ENCODE data around the gene NMT2. TPM values are rescaled to one million over a fixed set of nuclear protein-coding genes. Genes with fewer than 3 reads are reported as not detected.

The NMT2 gene
- total RNA-seq (2022; extraction: Qiagen RNA extraction; ENCODE audit: low read depth): 18.7 to 24.2 TPM (median 21.5 TPM) in 5 replicates

DNA sequence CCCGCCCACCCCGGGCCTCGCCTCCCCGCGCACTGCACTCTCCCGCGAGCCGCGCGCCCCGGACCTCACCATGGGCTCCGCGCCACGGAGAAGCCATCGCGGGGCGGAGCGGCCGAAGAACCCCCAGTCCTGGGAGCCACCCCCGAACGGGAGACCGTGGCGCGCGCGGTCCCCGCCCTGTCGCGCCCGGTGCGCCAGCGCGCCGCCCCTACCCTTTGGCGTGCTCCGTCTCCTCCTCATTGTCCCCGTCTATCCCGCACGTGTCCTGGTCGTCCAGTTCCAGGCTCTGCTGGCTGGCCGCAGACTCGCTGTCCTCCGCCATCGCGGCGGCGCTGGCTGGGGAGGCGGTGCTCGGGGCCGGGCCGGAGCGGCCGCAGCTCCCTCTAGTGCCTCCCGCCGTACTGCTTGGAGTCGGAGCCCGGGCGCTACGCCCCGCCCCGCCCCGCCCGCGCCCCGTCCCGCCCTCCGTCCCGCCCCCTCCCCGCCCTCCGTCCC lies at the start of gene NMT2:
TSS of gene NMT2 (minus strand) at position 403 of the 495 bp plus-strand sequence. CDS start at position 322, 81 bp downstream.

DNA sequence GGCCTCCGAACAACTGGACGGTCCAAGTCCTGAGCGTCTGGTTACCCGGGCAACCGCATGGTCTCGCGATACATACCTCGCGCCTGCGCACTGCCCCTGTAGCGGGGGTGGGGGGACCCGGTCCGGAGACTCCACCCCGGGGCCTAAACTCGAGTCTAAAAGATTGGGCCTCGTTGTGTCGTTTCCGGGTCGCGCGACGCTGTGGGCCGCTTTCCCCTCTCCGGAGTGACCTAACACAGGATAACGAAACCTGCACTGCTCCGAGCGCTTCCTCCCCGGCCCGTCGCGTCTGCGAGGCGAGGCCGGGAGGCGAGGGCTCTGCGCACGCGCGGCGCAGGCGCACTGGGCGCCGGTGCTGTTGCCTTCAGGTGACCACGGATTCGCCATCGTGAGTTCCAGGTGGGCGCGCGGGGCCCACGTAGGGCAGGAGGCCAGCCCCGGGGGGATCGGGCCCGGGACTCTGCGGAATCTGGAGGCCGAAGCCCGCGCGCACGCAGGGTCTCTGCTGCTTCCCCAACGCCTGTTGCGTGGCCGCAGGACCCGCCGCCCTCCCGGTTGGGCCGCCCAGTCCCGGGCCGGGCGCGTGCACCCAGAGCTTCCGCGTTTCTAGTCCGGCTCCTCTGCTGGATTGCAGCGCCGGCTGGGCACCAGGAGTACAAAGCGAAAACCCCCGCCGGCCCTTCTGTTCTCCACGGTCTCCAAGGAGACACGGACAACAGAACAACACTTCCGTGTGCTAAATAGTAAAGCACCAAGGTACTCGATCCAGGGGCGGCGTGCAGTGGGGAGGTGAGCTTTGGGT lies 71.3 kb downstream of the NMT2 start, which contains the start of gene RPP38:
TSS of gene RPP38 (plus strand) at position 345 of the 802 bp plus-strand sequence. CDS start 5,960 bp downstream, outside the sequence.

DNA sequence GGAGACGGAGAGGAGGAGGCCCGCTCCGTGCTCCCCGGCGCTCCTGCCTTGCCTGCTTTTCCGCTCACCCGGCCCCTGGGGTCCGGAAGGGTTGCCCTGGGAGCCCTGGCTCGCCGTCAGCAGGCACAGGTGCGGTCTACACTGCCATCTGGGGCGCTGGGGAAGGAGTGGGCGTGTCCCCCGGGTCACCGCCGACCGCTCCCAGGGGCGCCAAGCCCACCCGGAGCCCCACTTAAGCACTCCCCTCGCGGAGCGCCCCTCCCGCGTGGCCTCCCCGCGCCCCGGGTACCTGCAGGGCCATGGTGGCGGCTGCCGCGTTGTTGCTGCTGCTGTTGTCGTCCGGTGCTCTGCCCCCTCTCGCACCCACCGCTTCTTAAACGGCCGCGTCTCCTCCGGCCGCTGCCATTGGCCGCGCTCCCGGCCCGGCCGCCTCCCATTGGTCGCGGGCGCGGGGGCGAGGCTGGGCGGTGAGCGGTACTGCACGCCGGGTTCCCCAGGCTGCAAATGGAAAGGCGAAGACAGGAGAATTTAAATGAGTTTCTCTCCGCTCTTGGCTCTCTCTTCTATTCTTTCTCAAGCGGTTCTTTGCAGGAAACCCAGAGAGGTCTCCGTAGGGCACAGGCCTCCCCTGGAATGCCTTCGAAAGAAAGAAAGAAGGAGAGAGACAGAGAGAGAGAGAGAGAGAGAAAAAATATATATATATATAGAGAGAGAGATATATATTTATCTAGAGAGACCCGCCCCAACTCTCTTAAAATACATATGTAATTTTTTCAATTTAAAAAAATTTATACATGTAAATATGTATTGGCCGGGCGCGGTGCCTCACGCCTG lies 79.8 kb downstream of the NMT2 start, which contains the start of gene ACBD7:
TSS of gene ACBD7 (minus strand) at position 349 of the 834 bp plus-strand sequence. CDS start at position 301, 48 bp downstream.

Other genes starting within 250 kb of the NMT2 start
- gene DCLRE1C, start 214.6 kb downstream of the NMT2 start, total RNA-seq (2022; extraction: Qiagen RNA extraction; ENCODE audit: low read depth): 3.9 to 6.6 TPM (median 5.7 TPM) in 5 replicates
- 0.55 to 1.0 TPM (median 0.77 TPM) in 5 replicates for gene MEIG1, start 209.3 kb downstream of the NMT2 start, total RNA-seq (2022; extraction: Qiagen RNA extraction; ENCODE audit: low read depth)
- 0.39 to 0.59 TPM (median 0.43 TPM) in 5 replicates for gene OLAH, start 124.8 kb downstream of the NMT2 start, total RNA-seq (2022; extraction: Qiagen RNA extraction; ENCODE audit: low read depth)
- 0.85 to 1.3 TPM (median 1.1 TPM) in 5 replicates for gene ACBD7, start 79.9 kb downstream of the NMT2 start, total RNA-seq (2022; extraction: Qiagen RNA extraction; ENCODE audit: low read depth)
- gene RPP38, start 71.3 kb downstream of the NMT2 start, total RNA-seq (2022; extraction: Qiagen RNA extraction; ENCODE audit: low read depth): 33.1 to 41.4 TPM (median 38.0 TPM) in 5 replicates
- 19.7 to 22.7 TPM (median 21.5 TPM) in 5 replicates for gene FAM171A1, start 202.6 kb upstream of the NMT2 start, total RNA-seq (2022; extraction: Qiagen RNA extraction; ENCODE audit: low read depth)

Measured in A549 treated with GW870086 at 1 μM for 4 hours (cell line).